NCI-H460 (cell line): ENCODE data around the gene HCCS. TPM values are rescaled to one million over a fixed set of nuclear protein-coding genes. Genes with fewer than 3 reads are reported as not detected.

Experiments used
- small RNA-seq, 2 experiments: library from RNA; depleted of rRNA; stranded (forward); fragments of <200 nt; gene quantifications; one replicate each; pipeline ENCODE3, GENCODE V24; 2014
- total RNA-seq: library from RNA; depleted of rRNA; stranded (reverse); fragments of >200 nt; shearing (Covaris generic); gene quantifications from 2 replicates; pipeline ENCODE4 v1.2.3, GENCODE V29; 2014; rRNA removed

The HCCS gene
- total RNA-seq, 1 experiment from 2014 or later = 47.4 TPM

Small RNA genes within 50 kb of the gene (small RNA-seq; reads per million reads assigned to genes)
- 0 reads per million in 2 experiments for gene RF00019
- gene RF02271 = 0 reads per million in 2 experiments

Other genes starting within 250 kb of the HCCS start
- gene AMELX, start 182.1 kb downstream of the HCCS start, total RNA-seq = not detected in 2 replicates